ENCODE data around the gene NRXN3.

Gene NRXN3

GRCh38 chr14:79196216-79196615 lies 1026.0 kb downstream of the NRXN3 start:
- no peak for DNase-seq (ENCODE audit: low spot score)
- no peak for FAIRE-seq

- FAIRE-seq (no peak), DNase-seq (ENCODE audit: low spot score) (peak; percentile 16)
Measured at GRCh38 chr14:79197516-79197915, 1027.3 kb downstream of the NRXN3 start.

GRCh38 chr14:79199217-79199616 lies 1029.0 kb downstream of the NRXN3 start:
- DNase-seq (ENCODE audit: low spot score) (no peak), FAIRE-seq (no peak)

- FAIRE-seq = no peak
Measured at GRCh38 chr14:79201564-79202207, 1031.5 kb downstream of the NRXN3 start.

GRCh38 chr14:79204591-79204990 lies 1034.4 kb downstream of the NRXN3 start:
- no peak for DNase-seq (ENCODE audit: low spot score)
- FAIRE-seq = no peak

More at GRCh38 chr14:79201564-79202207, 1031.5 kb downstream of the NRXN3 start:
- no peak for DNase-seq (ENCODE audit: low spot score)

- DNase-seq (ENCODE audit: low spot score) (no peak), FAIRE-seq (no peak)
Measured at GRCh38 chr14:79209418-79209817, 1039.2 kb downstream of the NRXN3 start.

- no peak for DNase-seq (ENCODE audit: low spot score)
- FAIRE-seq = no peak
Measured at GRCh38 chr14:79225815-79226214, 1055.6 kb downstream of the NRXN3 start.

GRCh38 chr14:79229383-79229909 lies 1059.3 kb downstream of the NRXN3 start:
- DNase-seq (ENCODE audit: low spot score) (no peak), FAIRE-seq (no peak)

- FAIRE-seq (no peak), DNase-seq (ENCODE audit: low spot score) (no peak)
Measured at GRCh38 chr14:79242666-79243065, 1072.5 kb downstream of the NRXN3 start.

- FAIRE-seq = no peak
- no peak for DNase-seq (ENCODE audit: low spot score)
Measured at GRCh38 chr14:79246173-79246572, 1076.0 kb downstream of the NRXN3 start.

GRCh38 chr14:79248126-79248525 lies 1078.0 kb downstream of the NRXN3 start:
- FAIRE-seq (no peak), DNase-seq (ENCODE audit: low spot score) (no peak)

GRCh38 chr14:79248771-79249170 lies 1078.6 kb downstream of the NRXN3 start:
- DNase-seq (ENCODE audit: low spot score) (no peak), FAIRE-seq (no peak)

- FAIRE-seq (no peak), DNase-seq (ENCODE audit: low spot score) (no peak)
Measured at GRCh38 chr14:79251278-79251677, 1081.1 kb downstream of the NRXN3 start.

- no peak for FAIRE-seq
Measured at GRCh38 chr14:79253576-79253975, 1083.4 kb downstream of the NRXN3 start.

GRCh38 chr14:79254069-79254775 lies 1084.0 kb downstream of the NRXN3 start:
- no peak for FAIRE-seq

More at GRCh38 chr14:79253576-79253975, 1083.4 kb downstream of the NRXN3 start:
- DNase-seq (ENCODE audit: low spot score) = no peak

GRCh38 chr14:79256380-79256779 lies 1086.2 kb downstream of the NRXN3 start:
- FAIRE-seq (no peak), DNase-seq (ENCODE audit: low spot score) (no peak)

More at GRCh38 chr14:79254069-79254775, 1084.0 kb downstream of the NRXN3 start:
- peak; percentile 33 for DNase-seq (ENCODE audit: low spot score)

GRCh38 chr14:79260406-79260805 lies 1090.2 kb downstream of the NRXN3 start:
- no peak for FAIRE-seq
- DNase-seq (ENCODE audit: low spot score) = no peak

- FAIRE-seq (no peak), DNase-seq (ENCODE audit: low spot score) (no peak)
Measured at GRCh38 chr14:79265366-79265946, 1095.3 kb downstream of the NRXN3 start.

- DNase-seq (ENCODE audit: low spot score) (no peak), FAIRE-seq (no peak)
Measured at GRCh38 chr14:79270361-79270760, 1100.2 kb downstream of the NRXN3 start.

- no peak for FAIRE-seq
- no peak for DNase-seq (ENCODE audit: low spot score)
Measured at GRCh38 chr14:79271122-79271521, 1100.9 kb downstream of the NRXN3 start.

GRCh38 chr14:79274641-79275291 lies 1104.6 kb downstream of the NRXN3 start:
- FAIRE-seq (no peak), DNase-seq (ENCODE audit: low spot score) (no peak)

GRCh38 chr14:79275292-79275655 lies 1105.1 kb downstream of the NRXN3 start:
- DNase-seq (ENCODE audit: low spot score) = no peak
- FAIRE-seq = no peak

Measured in urothelium cell line (cell line).